ENCODE data around the gene ADGRL3. TPM values are rescaled to one million over a fixed set of nuclear protein-coding genes. Genes with fewer than 3 reads are reported as not detected.

Gene ADGRL3
- total RNA-seq, 2 experiments from 2014 or later, result not detected

DNA sequence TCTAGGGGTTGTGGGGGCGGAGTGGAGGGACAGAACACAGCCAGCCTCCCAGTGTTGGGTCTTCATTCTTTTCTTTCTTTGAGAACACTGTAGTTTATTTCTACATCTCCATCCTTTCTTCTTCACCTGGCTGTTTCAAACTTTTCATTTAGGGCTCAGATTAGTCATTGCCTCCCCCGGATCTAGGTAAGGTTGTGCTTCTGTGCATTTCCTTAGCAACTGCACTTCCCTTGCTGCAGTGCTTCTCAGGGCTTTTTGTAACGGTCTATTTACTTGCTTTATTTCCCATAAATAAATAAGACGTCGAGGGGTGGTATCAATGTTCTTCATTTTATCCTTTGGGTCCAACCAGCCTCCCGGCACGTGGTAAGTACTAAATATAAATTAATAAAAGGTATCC is 31.3 kb downstream of the ADGRL3 start:
- no peaks in the 10 kb centered on the region for H3K9me2 ChIP-seq (ENCODE audit: insufficient read depth, low read length)
- TF ChIP-seq, protein P1, sequence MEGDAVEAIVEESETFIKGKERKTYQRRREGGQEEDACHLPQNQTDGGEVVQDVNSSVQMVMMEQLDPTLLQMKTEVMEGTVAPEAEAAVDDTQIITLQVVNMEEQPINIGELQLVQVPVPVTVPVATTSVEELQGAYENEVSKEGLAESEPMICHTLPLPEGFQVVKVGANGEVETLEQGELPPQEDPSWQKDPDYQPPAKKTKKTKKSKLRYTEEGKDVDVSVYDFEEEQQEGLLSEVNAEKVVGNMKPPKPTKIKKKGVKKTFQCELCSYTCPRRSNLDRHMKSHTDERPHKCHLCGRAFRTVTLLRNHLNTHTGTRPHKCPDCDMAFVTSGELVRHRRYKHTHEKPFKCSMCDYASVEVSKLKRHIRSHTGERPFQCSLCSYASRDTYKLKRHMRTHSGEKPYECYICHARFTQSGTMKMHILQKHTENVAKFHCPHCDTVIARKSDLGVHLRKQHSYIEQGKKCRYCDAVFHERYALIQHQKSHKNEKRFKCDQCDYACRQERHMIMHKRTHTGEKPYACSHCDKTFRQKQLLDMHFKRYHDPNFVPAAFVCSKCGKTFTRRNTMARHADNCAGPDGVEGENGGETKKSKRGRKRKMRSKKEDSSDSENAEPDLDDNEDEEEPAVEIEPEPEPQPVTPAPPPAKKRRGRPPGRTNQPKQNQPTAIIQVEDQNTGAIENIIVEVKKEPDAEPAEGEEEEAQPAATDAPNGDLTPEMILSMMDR (conservative IDR thresholded peaks at IDR 0.05; ENCODE audit: low read length), result no peak
- TF ChIP-seq EZH2phosphoT487 (IDR thresholded peaks at IDR 0.05; ENCODE audit: borderline replicate concordance, low read depth, low read length), result no peak
- no TSS peak for BruUV-seq (replicated peaks)
- no peaks in the 10 kb centered on the region for H3K4me1 ChIP-seq (ENCODE audit: insufficient read depth, low read length, poor library complexity, severe bottlenecking)
- ChIA-PET CTCF (ENCODE audit: unreplicated experiment) (no interaction called here), POLR2A (no interaction called here)
- no peaks in the 10 kb centered on the region for H3K79me2 ChIP-seq (ENCODE audit: insufficient read depth, low read depth, low read length)
- no peak overlapping the region for H3K27ac ChIP-seq (ENCODE audit: low read depth, low read length, poor library complexity, severe bottlenecking)
- H3K9me3 ChIP-seq (ENCODE audit: low read length), result no peaks in the 10 kb centered on the region
- no peak overlapping the region for H2AFZ ChIP-seq (ENCODE audit: low read length)
- H3K36me3 ChIP-seq (ENCODE audit: insufficient read depth, low read length), result no peaks in the 10 kb centered on the region
- no peak for DNase-seq (ENCODE audit: low spot score)
- H4K20me1 ChIP-seq (ENCODE audit: insufficient read depth, low read length), result no peaks in the 10 kb centered on the region
- intact Hi-C loops (cut with micrococcal nuclease; ENCODE audit: unreplicated experiment), result no loop called here
- H3K4me2 ChIP-seq (ENCODE audit: low read length), result no peak overlapping the region
- no peak overlapping the region for H3K4me3 ChIP-seq (ENCODE audit: low read depth, low read length, poor library complexity, severe bottlenecking)

DNA sequence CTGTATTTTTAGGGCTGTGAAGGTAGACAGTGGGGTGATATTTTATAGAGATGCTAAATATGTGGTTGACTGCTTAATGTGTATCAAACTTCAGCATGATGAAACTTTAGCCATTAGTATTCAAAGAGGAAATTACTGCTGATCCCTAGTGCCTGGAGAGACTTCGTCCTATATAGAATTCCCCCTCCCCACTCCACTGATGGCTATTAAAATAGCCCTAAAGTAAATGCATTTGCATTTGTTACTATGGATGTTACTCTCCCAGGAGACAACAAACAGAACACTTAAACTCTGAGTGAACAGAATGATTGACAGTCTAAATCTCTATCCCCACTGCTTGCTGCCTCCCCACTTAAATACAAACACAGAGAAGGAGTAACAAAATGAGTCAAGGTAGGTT is 39.1 kb downstream of the ADGRL3 start:
- Histone ChIP-seq H3K4me3 (ENCODE audit: low read depth, low read length, poor library complexity, severe bottlenecking) (no peak overlapping the region), H3K79me2 (ENCODE audit: insufficient read depth, low read depth, low read length) (no peaks in the 10 kb centered on the region), H3K27ac (ENCODE audit: low read depth, low read length, poor library complexity, severe bottlenecking) (no peak overlapping the region), H3K4me1 (ENCODE audit: insufficient read depth, low read length, poor library complexity, severe bottlenecking) (no peaks in the 10 kb centered on the region), H3K9me3 (ENCODE audit: low read length) (no peaks in the 10 kb centered on the region), H4K20me1 (ENCODE audit: insufficient read depth, low read length) (no peaks in the 10 kb centered on the region), H3K36me3 (ENCODE audit: insufficient read depth, low read length) (no peaks in the 10 kb centered on the region), H3K4me2 (ENCODE audit: low read length) (no peak overlapping the region), H2AFZ (ENCODE audit: low read length) (no peak overlapping the region), H3K9me2 (ENCODE audit: insufficient read depth, low read length) (no peaks in the 10 kb centered on the region)
- TF ChIP-seq, protein P1 (conservative IDR thresholded peaks at IDR 0.05; ENCODE audit: low read length), result no peak
- no peak for TF ChIP-seq EZH2phosphoT487 (IDR thresholded peaks at IDR 0.05; ENCODE audit: borderline replicate concordance, low read depth, low read length)
- intact Hi-C loops (cut with micrococcal nuclease; ENCODE audit: unreplicated experiment), result no loop called here
- no peak for DNase-seq (ENCODE audit: low spot score)
- POLR2A ChIA-PET, result no interaction called here
- CTCF ChIA-PET (ENCODE audit: unreplicated experiment), result no interaction called here
- no TSS peak for BruUV-seq (replicated peaks)

DNA sequence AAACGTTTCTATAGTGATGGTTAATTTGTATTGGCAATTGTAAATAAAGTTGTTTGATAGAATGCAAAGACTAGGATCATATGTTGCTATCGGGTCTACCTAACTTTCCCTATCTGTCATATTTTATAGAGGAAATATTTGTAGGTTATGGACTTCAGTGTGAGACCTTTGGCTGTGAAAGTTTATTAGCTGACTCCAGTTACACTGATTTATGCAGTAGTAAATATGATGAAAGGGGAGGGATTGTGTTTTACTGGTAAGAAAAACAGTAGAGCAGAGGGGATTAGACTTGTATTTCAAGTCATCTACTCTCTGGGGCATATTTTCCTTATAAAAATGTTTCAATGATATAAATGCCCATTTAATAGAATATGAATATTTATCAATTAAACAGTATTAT is 43.8 kb downstream of the ADGRL3 start:
- no peaks in the 10 kb centered on the region for H4K20me1 ChIP-seq (ENCODE audit: insufficient read depth, low read length)
- ChIA-PET CTCF (ENCODE audit: unreplicated experiment) (no interaction called here), POLR2A (no interaction called here)
- no peak overlapping the region for H3K4me2 ChIP-seq (ENCODE audit: low read length)
- H3K79me2 ChIP-seq (ENCODE audit: insufficient read depth, low read depth, low read length), result no peaks in the 10 kb centered on the region
- H3K4me1 ChIP-seq (ENCODE audit: insufficient read depth, low read length, poor library complexity, severe bottlenecking), result no peaks in the 10 kb centered on the region
- H2AFZ ChIP-seq (ENCODE audit: low read length), result no peak overlapping the region
- H3K9me2 ChIP-seq (ENCODE audit: insufficient read depth, low read length), result no peaks in the 10 kb centered on the region
- no TSS peak for BruUV-seq (replicated peaks)
- TF ChIP-seq, protein P1 (conservative IDR thresholded peaks at IDR 0.05; ENCODE audit: low read length), result no peak
- no peak for TF ChIP-seq EZH2phosphoT487 (IDR thresholded peaks at IDR 0.05; ENCODE audit: borderline replicate concordance, low read depth, low read length)
- H3K9me3 ChIP-seq (ENCODE audit: low read length), result no peaks in the 10 kb centered on the region
- no peak overlapping the region for H3K27ac ChIP-seq (ENCODE audit: low read depth, low read length, poor library complexity, severe bottlenecking)
- no peak for DNase-seq (ENCODE audit: low spot score)
- intact Hi-C loops (cut with micrococcal nuclease; ENCODE audit: unreplicated experiment), result no loop called here
- H3K36me3 ChIP-seq (ENCODE audit: insufficient read depth, low read length), result no peaks in the 10 kb centered on the region
- H3K4me3 ChIP-seq (ENCODE audit: low read depth, low read length, poor library complexity, severe bottlenecking), result no peak overlapping the region

Data from OCI-LY7 (cell line).